ENCODE results near the gene ZNF444. TPM values are rescaled to one million over a fixed set of nuclear protein-coding genes. Genes with fewer than 3 reads are reported as not detected.

Gene ZNF444
- total and polyA plus RNA-seq, 9 of the 15 experiments (the other 6 are each of a cell fraction or from before 2014, with no cell fraction given) = 0.39 to 40.0 (median 6.9) TPM

DNA sequence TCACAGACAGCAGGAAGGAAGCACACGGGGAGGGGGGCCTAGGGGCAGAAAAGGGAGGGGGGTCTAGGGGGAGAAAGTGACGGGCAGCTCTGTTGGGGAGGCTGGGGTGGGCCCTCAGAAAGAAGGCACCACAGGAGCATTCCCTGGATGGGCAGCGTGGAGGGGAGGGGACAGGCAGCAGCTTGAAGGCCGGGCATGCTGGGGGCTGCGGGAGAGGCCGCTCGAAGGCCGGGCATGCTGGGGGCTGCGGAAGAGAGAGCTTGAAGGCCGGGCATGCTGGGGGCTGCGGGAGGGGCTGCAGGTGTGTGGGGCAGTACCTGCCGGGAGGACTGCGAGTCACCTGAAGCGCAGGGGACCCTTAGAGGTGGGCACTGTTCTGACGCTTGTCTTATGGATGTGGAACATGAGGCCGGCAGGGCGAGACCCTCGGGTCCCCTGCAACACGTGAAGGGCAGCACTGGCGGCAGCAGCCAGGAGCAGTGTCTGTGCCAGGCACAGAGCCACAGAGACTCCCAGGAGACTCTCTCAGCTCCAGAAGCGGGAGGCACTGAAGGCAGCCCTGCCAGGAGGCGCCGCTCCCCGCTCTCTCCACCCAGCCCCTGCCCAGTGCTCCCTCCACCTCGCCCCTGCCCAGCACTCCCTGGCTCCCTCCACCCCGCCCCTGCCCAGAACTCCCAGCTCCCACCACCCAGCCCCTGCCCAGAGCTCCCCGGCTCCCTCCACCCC, 33.3 kb upstream of the ZNF444 start:
- no peak overlapping the region for H3K4me3 ChIP-seq
- DNase-seq (ENCODE audit: extremely low read depth in 1 of 4, low spot score in 3 of 4) = no peak
- peaks cover 4% of the 10 kb centered on the region; the same call in 1 of the 2 replicates for H3K9me3 ChIP-seq (replicated peaks; ENCODE audit: control insufficient read depth, insufficient read depth, low read depth, low read length)
- POLR2A ChIA-PET = interaction anchor here (1.2 kb wide), 1 partner anchor 9 kb away, joined by 4 read pairs; no protein-coding TSS in a partner anchor
- intact Hi-C loops (cut with micrococcal nuclease) = no loop called here
- no peak overlapping the region for H3K4me2 ChIP-seq (ENCODE audit: insufficient read depth, low read length)
- in situ Hi-C loops (cut with MboI) = no loop called here
- H3K9ac ChIP-seq (ENCODE audit: insufficient read depth in 1 of 2, low read depth in 2 of 2, low read length in 2 of 2) = no peak overlapping the region
- CTCF ChIA-PET (ENCODE audit: low intra/inter-chr PET ratio) = no interaction called here
- H3K27me3 ChIP-seq (ENCODE audit: control insufficient read depth in 2 of 2, insufficient read depth in 2 of 2, low read length in 2 of 2) = no peaks in the 10 kb centered on the region
- H4K20me1 ChIP-seq (replicated peaks; ENCODE audit: control insufficient read depth, insufficient read depth, low read length) = peaks cover 5% of the 10 kb centered on the region; the same call in 1 of the 2 replicates
- WGBS (ENCODE audit: insufficient coverage, low coverage, missing lambda C conversion rate) = 97% methylated on average over 9 of the region's 27 CpGs
- H3K4me1 ChIP-seq (replicated peaks in 1 of 2; ENCODE audit: control insufficient read depth in 2 of 2, insufficient read depth in 2 of 2, low read length in 2 of 2) = peaks cover 8 to 53% of the 10 kb centered on the region in 2 experiments; a peak in 3 of 5 replicates
- H3K27ac ChIP-seq (ENCODE audit: extremely low read depth, low read depth, low read length) = no peak overlapping the region
- FAIRE-seq = no peak
- no peak overlapping the region for H2AFZ ChIP-seq (ENCODE audit: low read depth, low read length)
- ATAC-seq = no peak
- peaks cover 54% of the 10 kb centered on the region for H3K36me3 ChIP-seq (ENCODE audit: control insufficient read depth, insufficient read depth, low read length)
- peaks cover 91% of the 10 kb centered on the region for H3K79me2 ChIP-seq (ENCODE audit: control insufficient read depth, insufficient read depth, low read length)
- no TSS peak for BruUV-seq (replicated peaks)
- peaks cover 5% of the 10 kb centered on the region for H3K9me1 ChIP-seq (ENCODE audit: control insufficient read depth, insufficient read depth, low read length)
- TF ChIP-seq SLC30A9 (CRISPR knock-in tag; IDR thresholded peaks at IDR 0.05) (no peak), ZBTB17 (CRISPR knock-in tag; IDR thresholded peaks at IDR 0.05) (no peak), FIP1L1 (IDR thresholded peaks at IDR 0.05; ENCODE audit: low read depth, low read length, poor library complexity, severe bottlenecking) (no peak), CREBBP (IDR thresholded peaks at IDR 0.05; ENCODE audit: low read depth, low read length) (no peak), THRB (CRISPR knock-in tag; conservative IDR thresholded peaks at IDR 0.05) (no peak), ATF7 (IDR thresholded peaks at IDR 0.05) (no peak), CTCFL (IDR thresholded peaks at IDR 0.05; ENCODE audit: borderline replicate concordance, insufficient read depth, low read depth, low read length, poor library complexity, severe bottlenecking) (no peak), CREB5 (CRISPR knock-in tag; IDR thresholded peaks at IDR 0.05) (no peak), RBBP5 (IDR thresholded peaks at IDR 0.05; ENCODE audit: borderline replicate concordance, insufficient read depth, low read length, poor library complexity, severe bottlenecking) (no peak), PML (IDR thresholded peaks at IDR 0.05; ENCODE audit: low read length) (no peak), RBM15 (IDR thresholded peaks at IDR 0.05; ENCODE audit: insufficient read depth, low read length) (no peak)
- TF ChIP-seq, protein P1, sequence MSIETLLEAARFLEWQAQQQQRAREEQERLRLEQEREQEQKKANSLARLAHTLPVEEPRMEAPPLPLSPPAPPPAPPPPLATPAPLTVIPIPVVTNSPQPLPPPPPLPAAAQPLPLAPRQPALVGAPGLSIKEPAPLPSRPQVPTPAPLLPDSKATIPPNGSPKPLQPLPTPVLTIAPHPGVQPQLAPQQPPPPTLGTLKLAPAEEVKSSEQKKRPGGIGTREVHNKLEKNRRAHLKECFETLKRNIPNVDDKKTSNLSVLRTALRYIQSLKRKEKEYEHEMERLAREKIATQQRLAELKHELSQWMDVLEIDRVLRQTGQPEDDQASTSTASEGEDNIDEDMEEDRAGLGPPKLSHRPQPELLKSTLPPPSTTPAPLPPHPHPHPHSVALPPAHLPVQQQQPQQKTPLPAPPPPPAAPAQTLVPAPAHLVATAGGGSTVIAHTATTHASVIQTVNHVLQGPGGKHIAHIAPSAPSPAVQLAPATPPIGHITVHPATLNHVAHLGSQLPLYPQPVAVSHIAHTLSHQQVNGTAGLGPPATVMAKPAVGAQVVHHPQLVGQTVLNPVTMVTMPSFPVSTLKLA (conservative IDR thresholded peaks at IDR 0.05) = no peak
- TF ChIP-seq, protein P2, sequence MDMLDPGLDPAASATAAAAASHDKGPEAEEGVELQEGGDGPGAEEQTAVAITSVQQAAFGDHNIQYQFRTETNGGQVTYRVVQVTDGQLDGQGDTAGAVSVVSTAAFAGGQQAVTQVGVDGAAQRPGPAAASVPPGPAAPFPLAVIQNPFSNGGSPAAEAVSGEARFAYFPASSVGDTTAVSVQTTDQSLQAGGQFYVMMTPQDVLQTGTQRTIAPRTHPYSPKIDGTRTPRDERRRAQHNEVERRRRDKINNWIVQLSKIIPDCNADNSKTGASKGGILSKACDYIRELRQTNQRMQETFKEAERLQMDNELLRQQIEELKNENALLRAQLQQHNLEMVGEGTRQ (CRISPR knock-in tag; IDR thresholded peaks at IDR 0.05) = no peak
